Neural progenitor cell (in vitro differentiated cells): ENCODE data around the gene XPO1. TPM values are rescaled to one million over a fixed set of nuclear protein-coding genes. Genes with fewer than 3 reads are reported as not detected.
"Not testable (repeated sequence)": the region's sequence is repeated elsewhere in the genome, so short reads cannot be mapped to it uniquely, and the experiment has no call there.

Experiments used
- DNase-seq: peaks from one replicate; pipeline ENCODE4 v3.0.0-alpha.2; 2016; ENCODE audit warnings: low spot score
- H2AFZ ChIP-seq: fragments of 200-600 bp; sonication (generic); replicated peaks from 2 replicates; pipeline ENCODE4 v1.6.1; 2016; ENCODE audit warnings: antibody characterized with exemption
- H3F3A ChIP-seq: fragments of 200-600 bp; sonication (generic); 2 replicates; pipeline ENCODE4 v1.6.1; 2016; ENCODE audit warnings: antibody characterized with exemption, low read depth
- H3K27ac ChIP-seq: fragments of 200-600 bp; sonication (generic); 2 replicates; pipeline ENCODE4 v1.5.1; 2016; ENCODE audit warnings: mild to moderate bottlenecking
- H3K27me3 ChIP-seq: fragments of 200-600 bp; sonication (generic); 2 replicates; pipeline ENCODE4 v1.6.1; 2016; ENCODE audit warnings: mild to moderate bottlenecking, moderate library complexity
- H3K36me3 ChIP-seq: fragments of 200-600 bp; sonication (generic); 2 replicates; pipeline ENCODE4 v1.5.1; 2016
- H3K4me1 ChIP-seq: fragments of 200-600 bp; sonication (generic); 2 replicates; pipeline ENCODE4 v1.6.1; 2016; ENCODE audit warnings: mixed run types
- H3K4me2 ChIP-seq: fragments of 200-600 bp; sonication (generic); 2 replicates; pipeline ENCODE4 v1.6.1; 2016
- H3K4me3 ChIP-seq: fragments of 200-600 bp; sonication (generic); 2 replicates; pipeline ENCODE4 v1.5.1; 2016
- H3K79me2 ChIP-seq: fragments of 200-600 bp; sonication (generic); 2 replicates; pipeline ENCODE4 v1.6.1; 2016; ENCODE audit warnings: low read depth
- H3K9ac ChIP-seq: fragments of 200-600 bp; sonication (generic); 2 replicates; pipeline ENCODE4 v1.6.1; 2016
- H3K9me3 ChIP-seq: fragments of 200-600 bp; sonication (generic); 2 replicates; pipeline ENCODE4 v1.5.1; 2016; ENCODE audit warnings: low read depth
- H4K20me1 ChIP-seq: fragments of 200-600 bp; sonication (generic); 2 replicates; pipeline ENCODE4 v1.6.1; 2016; ENCODE audit warnings: low read depth
- H3K27ac Mint-ChIP-seq: 3 replicates; pipeline ENCODE4 v1.8.0; 2021; ENCODE audit warnings: mixed read lengths
- H3K27me3 Mint-ChIP-seq: 2 replicates; pipeline ENCODE4 v1.8.0; 2022; ENCODE audit warnings: low read depth, mild to moderate bottlenecking, inconsistent platforms, moderate library complexity, mixed read lengths; ENCODE audit not compliant: insufficient read depth
- H3K36me3 Mint-ChIP-seq: 3 replicates; pipeline ENCODE4 v1.8.0; 2021; ENCODE audit warnings: mixed read lengths
- H3K4me1 Mint-ChIP-seq: 3 replicates; pipeline ENCODE4 v1.8.0; 2021; ENCODE audit warnings: mixed read lengths
- H3K4me3 Mint-ChIP-seq: 3 replicates; pipeline ENCODE4 v1.8.0; 2021; ENCODE audit warnings: mild to moderate bottlenecking, moderate library complexity, mixed read lengths
- H3K9me3 Mint-ChIP-seq: 3 replicates; pipeline ENCODE4 v1.8.0; 2020; ENCODE audit warnings: mixed read lengths
- EZH2 ChIP-seq: fragments of 200-600 bp; sonication (generic); IDR thresholded peaks from 2 replicates; pipeline ENCODE4 v1.6.1; 2017; ENCODE audit warnings: antibody characterized with exemption, mild to moderate bottlenecking, moderate library complexity
- EZH2phosphoT487 ChIP-seq: fragments of 200-600 bp; sonication (generic); IDR thresholded peaks from 2 replicates; pipeline ENCODE4 v1.6.1; 2017; ENCODE audit warnings: antibody characterized with exemption
- total RNA-seq: library from RNA; depleted of rRNA; stranded (reverse); fragments of >200 nt; gene quantifications from 2 replicates; pipeline ENCODE4 v1.2.3, GENCODE V29; 2015; ENCODE audit warnings: low replicate concordance
- TF ChIP-seq, protein P1 (sequence below): fragments of 200-600 bp; sonication (generic); IDR thresholded peaks from 2 replicates; pipeline ENCODE4 v1.5.1; 2017; ENCODE audit warnings: antibody characterized with exemption, mild to moderate bottlenecking

XPO1 gene, protein sequence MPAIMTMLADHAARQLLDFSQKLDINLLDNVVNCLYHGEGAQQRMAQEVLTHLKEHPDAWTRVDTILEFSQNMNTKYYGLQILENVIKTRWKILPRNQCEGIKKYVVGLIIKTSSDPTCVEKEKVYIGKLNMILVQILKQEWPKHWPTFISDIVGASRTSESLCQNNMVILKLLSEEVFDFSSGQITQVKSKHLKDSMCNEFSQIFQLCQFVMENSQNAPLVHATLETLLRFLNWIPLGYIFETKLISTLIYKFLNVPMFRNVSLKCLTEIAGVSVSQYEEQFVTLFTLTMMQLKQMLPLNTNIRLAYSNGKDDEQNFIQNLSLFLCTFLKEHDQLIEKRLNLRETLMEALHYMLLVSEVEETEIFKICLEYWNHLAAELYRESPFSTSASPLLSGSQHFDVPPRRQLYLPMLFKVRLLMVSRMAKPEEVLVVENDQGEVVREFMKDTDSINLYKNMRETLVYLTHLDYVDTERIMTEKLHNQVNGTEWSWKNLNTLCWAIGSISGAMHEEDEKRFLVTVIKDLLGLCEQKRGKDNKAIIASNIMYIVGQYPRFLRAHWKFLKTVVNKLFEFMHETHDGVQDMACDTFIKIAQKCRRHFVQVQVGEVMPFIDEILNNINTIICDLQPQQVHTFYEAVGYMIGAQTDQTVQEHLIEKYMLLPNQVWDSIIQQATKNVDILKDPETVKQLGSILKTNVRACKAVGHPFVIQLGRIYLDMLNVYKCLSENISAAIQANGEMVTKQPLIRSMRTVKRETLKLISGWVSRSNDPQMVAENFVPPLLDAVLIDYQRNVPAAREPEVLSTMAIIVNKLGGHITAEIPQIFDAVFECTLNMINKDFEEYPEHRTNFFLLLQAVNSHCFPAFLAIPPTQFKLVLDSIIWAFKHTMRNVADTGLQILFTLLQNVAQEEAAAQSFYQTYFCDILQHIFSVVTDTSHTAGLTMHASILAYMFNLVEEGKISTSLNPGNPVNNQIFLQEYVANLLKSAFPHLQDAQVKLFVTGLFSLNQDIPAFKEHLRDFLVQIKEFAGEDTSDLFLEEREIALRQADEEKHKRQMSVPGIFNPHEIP (N-terminal part only)
- 408 and 681 TPM in 2 replicates for total RNA-seq

DNA sequence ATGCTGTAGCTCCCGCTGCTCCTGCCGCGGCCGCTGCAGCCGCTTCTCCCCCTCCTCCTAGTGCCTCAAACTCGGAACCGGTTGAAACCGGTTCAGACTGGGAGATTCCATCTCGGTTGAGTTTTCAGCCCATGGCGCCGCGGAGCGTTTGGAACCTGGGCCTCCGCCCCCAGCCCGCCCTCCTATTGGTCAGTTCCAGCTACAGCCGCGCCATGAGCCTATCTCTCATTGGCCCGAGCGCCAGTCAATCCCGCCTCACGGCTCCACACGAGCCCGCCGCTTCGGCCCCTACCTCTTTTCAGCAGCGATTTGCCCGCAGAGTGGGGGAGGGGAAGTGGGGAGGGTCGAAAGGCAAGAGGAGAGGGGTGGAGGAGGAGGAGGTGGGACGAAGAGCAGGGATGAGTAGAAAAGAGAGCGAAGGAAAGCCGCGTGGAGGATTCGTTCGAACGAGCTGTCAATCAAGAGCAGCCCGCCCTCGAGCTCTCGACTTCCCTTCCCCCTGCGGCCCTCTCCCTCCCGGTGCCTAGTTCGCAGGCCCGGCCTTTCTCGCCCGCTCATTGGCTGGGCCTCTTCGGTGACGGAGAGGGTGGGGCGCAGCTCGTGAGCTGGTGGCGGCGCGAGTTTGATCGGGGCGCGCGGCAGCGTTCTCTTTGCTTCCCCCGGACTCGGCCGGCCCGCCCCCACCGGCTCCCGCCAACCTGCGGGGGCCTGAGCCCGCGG, at the start of gene XPO1:
XPO1 (minus strand) TSS at position 157 of the 720 bp plus-strand sequence. CDS start 4,459 bp downstream, outside the sequence.
- H3K9ac ChIP-seq = peak within 1 kb of the TSS; percentile 98
- H3K9me3 ChIP-seq = no peaks in the 10 kb centered on the region
- peaks cover 60% of the 10 kb centered on the region for H3K79me2 ChIP-seq
- H3K9me3 Mint-ChIP-seq = peaks cover 3% of the 10 kb centered on the region
- peaks cover 36% of the 10 kb centered on the region for H4K20me1 ChIP-seq
- peak within 1 kb of the TSS; percentile 96 for H3K4me2 ChIP-seq
- DNase-seq = peak; percentile 100
- no peak for TF ChIP-seq EZH2
- TF ChIP-seq, protein P1, sequence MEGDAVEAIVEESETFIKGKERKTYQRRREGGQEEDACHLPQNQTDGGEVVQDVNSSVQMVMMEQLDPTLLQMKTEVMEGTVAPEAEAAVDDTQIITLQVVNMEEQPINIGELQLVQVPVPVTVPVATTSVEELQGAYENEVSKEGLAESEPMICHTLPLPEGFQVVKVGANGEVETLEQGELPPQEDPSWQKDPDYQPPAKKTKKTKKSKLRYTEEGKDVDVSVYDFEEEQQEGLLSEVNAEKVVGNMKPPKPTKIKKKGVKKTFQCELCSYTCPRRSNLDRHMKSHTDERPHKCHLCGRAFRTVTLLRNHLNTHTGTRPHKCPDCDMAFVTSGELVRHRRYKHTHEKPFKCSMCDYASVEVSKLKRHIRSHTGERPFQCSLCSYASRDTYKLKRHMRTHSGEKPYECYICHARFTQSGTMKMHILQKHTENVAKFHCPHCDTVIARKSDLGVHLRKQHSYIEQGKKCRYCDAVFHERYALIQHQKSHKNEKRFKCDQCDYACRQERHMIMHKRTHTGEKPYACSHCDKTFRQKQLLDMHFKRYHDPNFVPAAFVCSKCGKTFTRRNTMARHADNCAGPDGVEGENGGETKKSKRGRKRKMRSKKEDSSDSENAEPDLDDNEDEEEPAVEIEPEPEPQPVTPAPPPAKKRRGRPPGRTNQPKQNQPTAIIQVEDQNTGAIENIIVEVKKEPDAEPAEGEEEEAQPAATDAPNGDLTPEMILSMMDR = no peak
- TF ChIP-seq EZH2phosphoT487 = no peak
- peak within 1 kb of the TSS; percentile 99 for H3K4me3 Mint-ChIP-seq
- peaks cover 7% of the 10 kb centered on the region for H3K27me3 Mint-ChIP-seq
- no peaks in the 10 kb centered on the region for H3K27me3 ChIP-seq
- H2AFZ ChIP-seq = peak within 1 kb of the TSS; percentile 56
- peaks cover 19% of the 10 kb centered on the region for H3K4me1 ChIP-seq
- H3K36me3 ChIP-seq = peaks cover 8% of the 10 kb centered on the region
- H3K4me3 ChIP-seq = peak within 1 kb of the TSS; percentile 81
- H3K27ac ChIP-seq = peak within 1 kb of the TSS; percentile 100
- H3K27ac Mint-ChIP-seq = peak within 1 kb of the TSS; percentile 99
- peaks cover 26% of the 10 kb centered on the region for H3K4me1 Mint-ChIP-seq
- H3F3A ChIP-seq = peaks cover 41% of the 10 kb centered on the region
- peaks cover 10% of the 10 kb centered on the region for H3K36me3 Mint-ChIP-seq

DNA sequence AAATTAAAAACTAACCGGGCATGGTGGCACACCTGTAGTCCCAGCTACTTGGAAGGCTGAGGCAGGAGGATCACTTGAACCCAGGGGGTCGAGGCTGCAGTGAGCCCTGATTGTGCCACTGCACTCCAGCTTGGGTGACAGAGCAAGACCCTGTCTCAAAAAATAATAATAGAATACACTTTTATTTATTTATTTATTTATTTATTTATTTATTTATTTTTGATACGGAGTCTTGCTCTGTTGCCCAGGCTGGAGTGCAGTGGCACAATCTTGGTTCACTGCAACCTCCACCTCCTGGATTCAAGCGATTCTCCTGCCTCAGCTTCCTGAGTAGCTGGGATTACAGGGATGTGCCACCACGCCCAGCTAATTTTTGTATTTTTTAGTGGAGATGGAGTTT, 48.8 kb upstream of the XPO1 start:
- not testable (repeated sequence) for H3K36me3 ChIP-seq, H3K4me3 Mint-ChIP-seq, H3K4me3 ChIP-seq

DNA sequence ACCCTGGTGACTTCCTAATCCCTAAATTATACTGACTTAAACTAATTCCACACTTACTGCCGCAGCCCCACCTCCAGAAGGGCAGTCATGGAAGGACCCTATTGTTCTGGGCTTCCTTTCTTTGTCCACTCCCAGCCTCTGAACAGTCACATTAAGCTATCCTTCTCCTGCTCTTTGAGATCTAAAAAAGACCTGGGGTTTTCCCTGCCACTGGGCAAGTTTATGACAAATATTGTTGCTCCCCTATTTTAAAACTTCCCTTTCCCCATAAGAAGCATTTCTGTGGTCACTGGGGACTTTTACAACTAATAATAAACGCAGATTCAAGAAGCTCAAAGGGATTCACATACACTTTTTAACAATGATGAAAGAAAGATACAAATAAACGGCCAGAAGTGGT, 47.2 kb upstream of the XPO1 start:
- Histone ChIP-seq H3K4me1 (peaks cover 16% of the 10 kb centered on the region), H3K4me2 (no peak overlapping the region), H3K79me2 (no peaks in the 10 kb centered on the region), H3K36me3 (no peaks in the 10 kb centered on the region), H3K9ac (no peak overlapping the region), H4K20me1 (no peaks in the 10 kb centered on the region), H2AFZ (no peak overlapping the region), H3K9me3 (no peaks in the 10 kb centered on the region), H3F3A (peaks cover 11% of the 10 kb centered on the region), H3K27me3 (no peaks in the 10 kb centered on the region), H3K27ac (no peak overlapping the region), H3K4me3 (no peak overlapping the region)
- H3K36me3 Mint-ChIP-seq = no peaks in the 10 kb centered on the region
- peaks cover 4% of the 10 kb centered on the region for H3K9me3 Mint-ChIP-seq
- TF ChIP-seq EZH2phosphoT487 = no peak
- DNase-seq = peak; percentile 69
- H3K4me1 Mint-ChIP-seq = peaks cover 9% of the 10 kb centered on the region
- no peaks in the 10 kb centered on the region for H3K27me3 Mint-ChIP-seq
- H3K27ac Mint-ChIP-seq = peak overlapping the region; percentile 81
- H3K4me3 Mint-ChIP-seq = no peak overlapping the region

More for the DNA sequence above, 48.8 kb upstream of the XPO1 start:
- H3K9ac ChIP-seq, H3K27ac Mint-ChIP-seq, H3K4me2 ChIP-seq, H3K4me1 Mint-ChIP-seq, H3K9me3 ChIP-seq, H3K27me3 Mint-ChIP-seq, H3K9me3 Mint-ChIP-seq, H4K20me1 ChIP-seq, H3K36me3 Mint-ChIP-seq, H3K27me3 ChIP-seq, H3K79me2 ChIP-seq, DNase-seq, H3K27ac ChIP-seq, H2AFZ ChIP-seq: not testable (repeated sequence)
- Histone ChIP-seq H3F3A (peaks cover 11% of the 10 kb centered on the region), H3K4me1 (peaks cover 11% of the 10 kb centered on the region)

DNA sequence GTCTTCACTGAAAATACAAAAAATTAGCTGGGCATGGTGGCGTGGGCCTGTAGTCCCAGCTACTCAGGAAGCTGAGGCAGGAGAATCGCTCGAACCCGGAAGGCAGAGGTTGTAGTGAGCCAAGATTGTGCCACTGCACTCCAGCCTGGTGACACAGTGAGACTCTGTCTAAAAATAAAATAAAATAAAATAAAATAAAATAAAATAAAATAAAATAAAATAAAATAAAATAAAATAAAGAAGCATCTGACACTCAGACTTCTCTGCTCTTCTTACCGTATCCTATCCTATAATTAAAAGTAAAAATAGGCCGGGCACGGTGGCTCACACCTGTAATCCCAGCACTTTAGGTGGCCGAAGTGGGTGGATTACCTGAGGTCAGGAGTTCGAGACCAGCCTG, 46.2 kb upstream of the XPO1 start:
- not testable (repeated sequence) for H3K4me2 ChIP-seq, H3K27ac Mint-ChIP-seq, H3K4me3 ChIP-seq, H3K27ac ChIP-seq, H3K27me3 Mint-ChIP-seq, H3K79me2 ChIP-seq, H3K9ac ChIP-seq, H3K36me3 ChIP-seq, DNase-seq, H3K27me3 ChIP-seq, H3K4me1 Mint-ChIP-seq, H3K9me3 Mint-ChIP-seq, H3K4me3 Mint-ChIP-seq, H2AFZ ChIP-seq, H3K9me3 ChIP-seq, H4K20me1 ChIP-seq, H3K36me3 Mint-ChIP-seq
- Histone ChIP-seq H3F3A (peaks cover 11% of the 10 kb centered on the region), H3K4me1 (peaks cover 16% of the 10 kb centered on the region)
